Right lobe of liver (tissue), 6 donors: Measurements from ENCODE around the gene SOWAHA. TPM values are rescaled to one million over a fixed set of nuclear protein-coding genes. Genes with fewer than 3 reads are reported as not detected.

Experiments used
- ATAC-seq, 4 donors: fragments of 200-7000 bp; cut with Tn5 transposase; one replicate each; pipeline ENCODE4 v1.9.1; 2020; ENCODE audit warnings: mild to moderate bottlenecking in 4 of 4, moderate library complexity in 4 of 4
- DNase-seq, 3 donors: peaks; one replicate each; pipeline ENCODE4 v3.0.0-alpha.2; 2020
- H3K27ac ChIP-seq, 3 donors: fragments of 200-600 bp; one replicate each; pipeline ENCODE4 v1.8.0; 2022
- H3K27me3 ChIP-seq, 2 donors: fragments of 200-600 bp; one replicate each; pipeline ENCODE4 v1.8.0; 2022
- H3K36me3 ChIP-seq, 4 donors: fragments of 200-600 bp; sonication (generic) in 1 of 4; one replicate each; pipeline versions ENCODE4 v1.5.1 to v1.8.0; 2017 to 2022; ENCODE audit warnings: control low read depth in 1 of 4
- H3K4me1 ChIP-seq, 4 donors: fragments of 200-600 bp; sonication (generic) in 1 of 4; one replicate each; pipeline versions ENCODE4 v1.5.1 to v1.8.0; 2017 to 2022; ENCODE audit warnings: control low read depth in 1 of 4
- H3K4me3 ChIP-seq, 3 donors: fragments of 200-600 bp; one replicate each; pipeline ENCODE4 v1.8.0; 2022
- H3K9me3 ChIP-seq, 4 donors: fragments of 200-600 bp; sonication (generic) in 1 of 4; one replicate each; pipeline versions ENCODE4 v1.5.1 to v1.8.0; 2017 to 2022; ENCODE audit warnings: control low read depth in 1 of 4
- CTCF ChIP-seq, 4 donors: fragments of 200-600 bp in 3 of 4; fragments of 450-650 bp in 1 of 4; IDR thresholded peaks; one replicate each; pipeline versions ENCODE4 v1.5.1 to v1.8.0; 2016 to 2022; ENCODE audit warnings: antibody characterized with exemption in 4 of 4, mild to moderate bottlenecking in 2 of 4
- POLR2A ChIP-seq: fragments of 450-650 bp; IDR thresholded peaks from one replicate; pipeline ENCODE4 v1.6.1; 2017; ENCODE audit warnings: antibody characterized with exemption, mild to moderate bottlenecking
- WGBS: methylation state at CpG from one replicate; pipeline ENCODE4 v1.1.6; 2018; ENCODE audit warnings: low coverage, low lambda C conversion rate; ENCODE audit not compliant: insufficient coverage; ENCODE audit errors: missing lambda C conversion rate; 5-methylcytosine and 5-hydroxymethylcytosine counted together
- intact Hi-C, 2 donors: fragments of 100-400 bp; cut with DNase I; formaldehyde crosslinking; loops; one replicate each; pipeline versions ENCODE4 v1.11.2 to v1.14.1; 2022
- total RNA-seq, 6 experiments: library from RNA; depleted of rRNA in 2 of 6; stranded (reverse); fragments of >200 nt in 2 of 6; fragmentation: NEBNext Ultra II Directional in 3 of 6; extraction: Animal tissue kit (Norgen Biotek cat#: 25700) in 3 of 6; gene quantifications; one replicate each; pipeline versions ENCODE4 v1.1.0 to v1.2.4, GENCODE V29; 2016 to 2023
- donor health status: DM: no; HTN: yes; CAD: no.
- donor health status: DM: no; HTN: no; CAD: no.
- donor health status: DM: no; HTN: no; CAD: no.
- donor health status: DM: no; HTN: yes; CAD: no.
- donor health status: DM: no; HTN: yes; CAD: no.

SOWAHA gene
- total RNA-seq, 6 experiments from 2014 or later: 0.95 to 4.7 (median 1.4) TPM

GRCh38 chr5:132807163-132807838 lies 5.8 kb upstream of the SOWAHA start:
- H3K4me3 ChIP-seq: peak overlapping the region in 2 of 3 donors; percentile 17 to 19
- DNase-seq (peak; percentile 57 to 81 (median 74)), ATAC-seq (peak; percentile 91 to 95 (median 92))
- no peaks in the 10 kb centered on the region for H3K9me3 ChIP-seq
- no peaks in the 10 kb centered on the region for H3K36me3 ChIP-seq
- TF ChIP-seq CTCF (IDR thresholded peaks at IDR 0.05) (peak; percentile 13 to 37 (median 26)), POLR2A (peak; percentile 29)
- intact Hi-C loops: no loop called here
- H3K4me1 ChIP-seq: peaks cover 0 to 32% (median 3%) of the 10 kb centered on the region in 4 donors
- WGBS: 43% methylated on average over 8 of the region's 12 CpGs
- H3K27ac ChIP-seq: peak overlapping the region in 2 of 3 donors; percentile 42 to 64
- no peaks in the 10 kb centered on the region for H3K27me3 ChIP-seq

- peak; percentile 16 to 60 (median 36) for ATAC-seq
- no peak overlapping the region for H3K4me3 ChIP-seq
- no peaks in the 10 kb centered on the region for H3K9me3 ChIP-seq
- 29% methylated on average over 2 of the region's 2 CpGs for WGBS
- no peaks in the 10 kb centered on the region for H3K27me3 ChIP-seq
- no peak for TF ChIP-seq POLR2A
- TF ChIP-seq CTCF (IDR thresholded peaks at IDR 0.05): no peak
- no peak for DNase-seq
- peaks cover 0 to 32% (median 3%) of the 10 kb centered on the region in 4 donors for H3K4me1 ChIP-seq
- intact Hi-C loops: no loop called here
- peak overlapping the region in 1 of 3 donors; percentile 11 for H3K27ac ChIP-seq
- H3K36me3 ChIP-seq: no peaks in the 10 kb centered on the region
These were observed 4.7 kb upstream of the SOWAHA start for GRCh38 chr5:132808448-132808847.

DNA sequence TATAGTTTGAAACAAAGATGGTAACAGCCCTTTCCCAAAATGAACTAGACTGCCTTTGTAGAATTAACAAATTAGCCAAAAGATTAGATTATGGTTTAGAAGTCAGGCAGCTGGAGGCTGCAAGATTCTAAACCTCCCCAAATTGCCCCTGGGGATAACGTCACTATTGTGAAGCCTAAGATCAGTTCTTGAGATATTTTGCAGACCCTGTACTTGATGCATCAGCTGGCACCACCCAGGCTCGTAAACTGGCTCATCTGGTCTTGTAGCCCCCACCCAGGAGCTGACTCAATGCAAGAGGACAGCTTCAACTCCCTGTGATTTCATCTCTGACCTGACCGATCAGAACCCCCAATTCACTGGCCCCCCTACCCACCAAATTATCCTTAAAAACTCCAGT lies 4.2 kb upstream of the SOWAHA start:
- H3K4me1 ChIP-seq: peaks cover 0 to 32% (median 3%) of the 10 kb centered on the region in 4 donors
- ATAC-seq: no peak
- WGBS: 20% methylated on average over 2 of the region's 3 CpGs

DNA sequence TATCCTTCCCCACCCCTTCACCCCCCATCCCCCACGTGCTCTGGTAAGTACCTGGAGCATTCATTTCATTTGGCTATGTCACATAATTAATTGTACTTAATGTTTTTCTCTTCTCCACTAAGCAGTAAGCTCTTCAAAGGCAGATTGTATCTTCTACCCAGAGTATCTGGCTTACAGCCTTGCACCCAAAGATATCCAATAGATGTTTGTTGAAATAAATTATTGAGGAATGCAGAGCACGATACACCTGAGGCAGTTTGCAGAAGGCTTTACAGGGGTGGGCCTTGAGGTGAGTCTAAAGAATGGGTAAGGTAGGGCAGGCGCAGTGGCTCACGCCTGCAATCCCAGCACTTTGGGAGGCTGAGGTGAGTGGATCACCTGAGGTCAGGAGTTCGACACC lies 2.5 kb upstream of the SOWAHA start:
- Histone ChIP-seq H3K36me3 (no peaks in the 10 kb centered on the region), H3K27me3 (no peaks in the 10 kb centered on the region), H3K9me3 (no peaks in the 10 kb centered on the region), H3K27ac (no peak overlapping the region), H3K4me1 (peaks cover 0 to 32% (median 3%) of the 10 kb centered on the region in 4 donors), H3K4me3 (no peak overlapping the region)
- 79% methylated on average over 3 of the region's 5 CpGs for WGBS
- TF ChIP-seq CTCF (IDR thresholded peaks at IDR 0.05): no peak
- no peak for TF ChIP-seq POLR2A
- ATAC-seq (no peak), DNase-seq (no peak)
- intact Hi-C loops: loop anchor here in 1 of 2 donors (10.0 kb wide), 1 partner anchor 56 kb away; no protein-coding TSS in a partner anchor

More for the DNA sequence above, 4.2 kb upstream of the SOWAHA start:
- H3K36me3 ChIP-seq: no peaks in the 10 kb centered on the region
- no peaks in the 10 kb centered on the region for H3K27me3 ChIP-seq
- TF ChIP-seq CTCF (IDR thresholded peaks at IDR 0.05) (no peak), POLR2A (no peak)
- no peaks in the 10 kb centered on the region for H3K9me3 ChIP-seq
- intact Hi-C loops: no loop called here
- H3K27ac ChIP-seq: peak overlapping the region in 1 of 3 donors; percentile 11
- H3K4me3 ChIP-seq: no peak overlapping the region
- DNase-seq: no peak
